HG03060 (cell line): ENCODE data around the gene OBSCN.
"Not testable (repeated sequence)": the region's sequence is repeated elsewhere in the genome, so short reads cannot be mapped to it uniquely, and the experiment has no call there.

Experiments
- ATAC-seq: cut with Tn5 transposase; IDR thresholded peaks from one replicate; pipeline ENCODE4 v1.9.1; 2021; ENCODE audit warnings: low read depth, moderate number of reproducible peaks; ENCODE audit not compliant: unreplicated experiment

OBSCN gene

GRCh38 chr1:228225165-228225710 is 17.4 kb downstream of the OBSCN start:
- ATAC-seq, result no peak

GRCh38 chr1:228225740-228226139 is 17.9 kb downstream of the OBSCN start:
- no peak for ATAC-seq

- ATAC-seq, result no peak
Observed at GRCh38 chr1:228226141-228226874, 18.5 kb downstream of the OBSCN start.

- ATAC-seq, result no peak
Observed at GRCh38 chr1:228226956-228227791, 19.3 kb downstream of the OBSCN start.

GRCh38 chr1:228228147-228228546 is 20.3 kb downstream of the OBSCN start:
- not testable (repeated sequence) for ATAC-seq

GRCh38 chr1:228228601-228229074 is 20.8 kb downstream of the OBSCN start:
- ATAC-seq, result no peak

GRCh38 chr1:228231189-228231588 is 23.3 kb downstream of the OBSCN start:
- ATAC-seq, result no peak

GRCh38 chr1:228233136-228233535 is 25.3 kb downstream of the OBSCN start:
- no peak for ATAC-seq

GRCh38 chr1:228234921-228235320 is 27.1 kb downstream of the OBSCN start:
- no peak for ATAC-seq

- no peak for ATAC-seq
Observed at GRCh38 chr1:228236744-228237143, 28.9 kb downstream of the OBSCN start.

- ATAC-seq, result no peak
Observed at GRCh38 chr1:228238007-228238406, 30.2 kb downstream of the OBSCN start.

- ATAC-seq, result no peak
Observed at GRCh38 chr1:228238461-228238860, 30.6 kb downstream of the OBSCN start.

- no peak for ATAC-seq
Observed at GRCh38 chr1:228240411-228241240, 32.8 kb downstream of the OBSCN start.

- no peak for ATAC-seq
Observed at GRCh38 chr1:228241259-228241658, 33.4 kb downstream of the OBSCN start.

- no peak for ATAC-seq
Observed at GRCh38 chr1:228242409-228242808, 34.6 kb downstream of the OBSCN start.

- no peak for ATAC-seq
Observed at GRCh38 chr1:228243093-228243492, 35.2 kb downstream of the OBSCN start.

GRCh38 chr1:228243989-228244388 is 36.1 kb downstream of the OBSCN start:
- not testable (repeated sequence) for ATAC-seq

GRCh38 chr1:228245111-228245510 is 37.3 kb downstream of the OBSCN start:
- ATAC-seq, result no peak

GRCh38 chr1:228246216-228246900 is 38.5 kb downstream of the OBSCN start:
- ATAC-seq, result no peak
